ENCODE data around the gene HIPK2.
A peak's percentile ranks its signal among the peaks of the same experiment; 100 is the strongest.

The HIPK2 gene

GRCh38 chr7:139713061-139713460 is 64.7 kb downstream of the HIPK2 start:
- no peak for DNase-seq

GRCh38 chr7:139711991-139712743 is 65.6 kb downstream of the HIPK2 start:
- no peak for DNase-seq

- DNase-seq, result no peak
Observed at GRCh38 chr7:139710036-139710435, 67.8 kb downstream of the HIPK2 start.

GRCh38 chr7:139709485-139709884 is 68.3 kb downstream of the HIPK2 start:
- DNase-seq, result no peak

GRCh38 chr7:139708541-139708940 is 69.3 kb downstream of the HIPK2 start:
- no peak for DNase-seq

GRCh38 chr7:139706837-139707236 is 71.0 kb downstream of the HIPK2 start:
- DNase-seq, result no peak

GRCh38 chr7:139704308-139704879 is 73.4 kb downstream of the HIPK2 start:
- DNase-seq, result no peak

- DNase-seq, result no peak
Observed at GRCh38 chr7:139703487-139704307, 74.1 kb downstream of the HIPK2 start.

GRCh38 chr7:139702811-139703486 is 74.8 kb downstream of the HIPK2 start:
- no peak for DNase-seq

GRCh38 chr7:139702313-139702731 is 75.5 kb downstream of the HIPK2 start:
- DNase-seq, result no peak

GRCh38 chr7:139701908-139702307 is 75.9 kb downstream of the HIPK2 start:
- no peak for DNase-seq

- no peak for DNase-seq
Observed at GRCh38 chr7:139700505-139701235, 77.1 kb downstream of the HIPK2 start.

- no peak for DNase-seq
Observed at GRCh38 chr7:139699640-139700504, 77.9 kb downstream of the HIPK2 start.

GRCh38 chr7:139698844-139699243 is 79.0 kb downstream of the HIPK2 start:
- DNase-seq, result no peak

- no peak for DNase-seq
Observed at GRCh38 chr7:139698278-139698677, 79.5 kb downstream of the HIPK2 start.

- DNase-seq, result peak; percentile 74
Observed at GRCh38 chr7:139697056-139697455, 80.7 kb downstream of the HIPK2 start.

GRCh38 chr7:139696552-139696951 is 81.2 kb downstream of the HIPK2 start:
- no peak for DNase-seq

- no peak for DNase-seq
Observed at GRCh38 chr7:139695588-139695987, 82.2 kb downstream of the HIPK2 start.

GRCh38 chr7:139695051-139695450 is 82.7 kb downstream of the HIPK2 start:
- no peak for DNase-seq

- no peak for DNase-seq
Observed at GRCh38 chr7:139694389-139694676, 83.5 kb downstream of the HIPK2 start.

- DNase-seq, result no peak
Observed at GRCh38 chr7:139693651-139694388, 84.0 kb downstream of the HIPK2 start.
